ENCODE measurements around the gene RRP8.

DNA sequence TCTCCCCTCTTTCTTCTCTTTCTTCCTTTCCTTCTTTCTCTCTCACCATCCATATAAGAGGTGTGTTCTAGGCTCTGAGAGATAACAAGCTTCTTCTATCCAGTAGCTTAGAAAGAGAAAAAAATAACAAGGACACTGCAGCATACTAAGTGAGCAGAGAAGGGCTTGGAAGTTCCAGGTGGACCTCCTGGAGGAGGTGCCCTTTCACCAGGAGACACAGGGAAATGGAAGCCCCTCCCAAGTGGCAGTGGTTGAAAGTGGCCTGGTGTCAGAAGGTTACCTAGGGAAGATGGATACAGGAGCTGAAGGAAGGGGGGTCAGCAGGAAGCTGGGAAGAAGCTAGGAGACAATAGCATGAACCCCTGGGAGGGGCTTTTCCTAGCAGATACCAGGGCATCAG lies 46.7 kb upstream of the RRP8 start:
- TF ChIP-seq, protein P1, sequence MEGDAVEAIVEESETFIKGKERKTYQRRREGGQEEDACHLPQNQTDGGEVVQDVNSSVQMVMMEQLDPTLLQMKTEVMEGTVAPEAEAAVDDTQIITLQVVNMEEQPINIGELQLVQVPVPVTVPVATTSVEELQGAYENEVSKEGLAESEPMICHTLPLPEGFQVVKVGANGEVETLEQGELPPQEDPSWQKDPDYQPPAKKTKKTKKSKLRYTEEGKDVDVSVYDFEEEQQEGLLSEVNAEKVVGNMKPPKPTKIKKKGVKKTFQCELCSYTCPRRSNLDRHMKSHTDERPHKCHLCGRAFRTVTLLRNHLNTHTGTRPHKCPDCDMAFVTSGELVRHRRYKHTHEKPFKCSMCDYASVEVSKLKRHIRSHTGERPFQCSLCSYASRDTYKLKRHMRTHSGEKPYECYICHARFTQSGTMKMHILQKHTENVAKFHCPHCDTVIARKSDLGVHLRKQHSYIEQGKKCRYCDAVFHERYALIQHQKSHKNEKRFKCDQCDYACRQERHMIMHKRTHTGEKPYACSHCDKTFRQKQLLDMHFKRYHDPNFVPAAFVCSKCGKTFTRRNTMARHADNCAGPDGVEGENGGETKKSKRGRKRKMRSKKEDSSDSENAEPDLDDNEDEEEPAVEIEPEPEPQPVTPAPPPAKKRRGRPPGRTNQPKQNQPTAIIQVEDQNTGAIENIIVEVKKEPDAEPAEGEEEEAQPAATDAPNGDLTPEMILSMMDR (IDR thresholded peaks at IDR 0.05): no peak
- TF ChIP-seq POLR2AphosphoS5 (IDR thresholded peaks at IDR 0.05) (no peak), EP300 (IDR thresholded peaks at IDR 0.05) (no peak), POLR2A (IDR thresholded peaks at IDR 0.05) (no peak)

Measured in sigmoid colon (tissue), 4 donors.